ENCODE data around the gene CRYGN.

GRCh38 chr7:151397026-151397425 lies 42.9 kb downstream of the CRYGN start:
- TF ChIP-seq CTCF (IDR thresholded peaks at IDR 0.05) (no peak), POLR2A (IDR thresholded peaks at IDR 0.05) (no peak)

Measured in esophagus squamous epithelium (tissue), 4 donors.